Activated T-helper 2 cell treated with anti-CD3 and anti-CD28 coated beads, Interferon-gamma antibody, Interleukin-2, Interleukin-4, amounts not matched to agents 10 μg/mL and 5 μg/mL and 100 μg/mL, durations not matched to agents 14 hours and 24 hours and 36 hours (primary cell): ENCODE measurements around the gene DLEC1. TPM values are rescaled to one million over a fixed set of nuclear protein-coding genes. Genes with fewer than 3 reads are reported as not detected.
"Not testable (repeated sequence)": the region's sequence is repeated elsewhere in the genome, so short reads cannot be mapped to it uniquely, and the experiment has no call there.

Experiments used
- DNase-seq: peaks from one replicate; pipeline ENCODE4 v3.0.0; 2021; ENCODE audit warnings: low spot score
- H3K27ac Mint-ChIP-seq: one replicate; pipeline ENCODE4 v1.8.0; 2021; ENCODE audit warnings: mixed read lengths
- H3K27me3 Mint-ChIP-seq: one replicate; pipeline ENCODE4 v1.8.0; 2021; ENCODE audit warnings: low read depth, mixed read lengths
- H3K36me3 Mint-ChIP-seq: one replicate; pipeline ENCODE4 v1.8.0; 2021; ENCODE audit warnings: low read depth, mixed read lengths
- H3K4me1 Mint-ChIP-seq: one replicate; pipeline ENCODE4 v1.8.0; 2021; ENCODE audit warnings: low read depth, mixed read lengths
- H3K4me3 Mint-ChIP-seq: one replicate; pipeline ENCODE4 v1.8.0; 2021; ENCODE audit warnings: low read depth, mild to moderate bottlenecking, moderate library complexity, mixed read lengths
- H3K9me3 Mint-ChIP-seq: one replicate; pipeline ENCODE4 v1.8.0; 2021; ENCODE audit warnings: mixed read lengths
- intact Hi-C: fragments of 100-400 bp; cut with micrococcal nuclease; formaldehyde crosslinking; loops from one replicate; pipeline ENCODE4 v1.15.1; 2023
- total RNA-seq: library from RNA; stranded (reverse); gene quantifications from 2 replicates; pipeline ENCODE4 v1.2.3, GENCODE V29; 2022

DLEC1 gene
- total RNA-seq, 1 donor from 2014 or later: 0.16 TPM

GRCh38 chr3:38135621-38136277, 96.7 kb downstream of the DLEC1 start:
- peaks cover 50% of the 10 kb centered on the region for H3K36me3 Mint-ChIP-seq

GRCh38 chr3:38136393-38136776, 97.4 kb downstream of the DLEC1 start:
- Mint-ChIP-seq H3K9me3 (no peaks in the 10 kb centered on the region), H3K27me3 (no peaks in the 10 kb centered on the region), H3K4me3 (peak overlapping the region; percentile 85), H3K4me1 (peaks cover 52% of the 10 kb centered on the region), H3K36me3 (peaks cover 50% of the 10 kb centered on the region), H3K27ac (peak overlapping the region; percentile 80)
- no peak for DNase-seq
- intact Hi-C loops: loop anchor here (2.0 to 5.0 kb wide), 5 partner anchors 121 to 1144 kb away; partner anchors contain the start of genes EPM2AIP1, MLH1 and XYLB

More at GRCh38 chr3:38135621-38136277, 96.7 kb downstream of the DLEC1 start:
- Mint-ChIP-seq H3K4me1 (peaks cover 49% of the 10 kb centered on the region), H3K27ac (peak overlapping the region; percentile 80), H3K4me3 (peak overlapping the region; percentile 85)
- H3K9me3 Mint-ChIP-seq, H3K27me3 Mint-ChIP-seq: not testable (repeated sequence)
- intact Hi-C loops: loop anchor here (2.0 to 5.0 kb wide), 5 partner anchors 122 to 1143 kb away; partner anchors contain the start of genes EPM2AIP1, MLH1 and XYLB
- peak; percentile 33 for DNase-seq

GRCh38 chr3:38136777-38137614, 98.0 kb downstream of the DLEC1 start, which contains the start of gene ACAA1:
Gene ACAA1 (minus strand): TSS chr3:38137127. CDS start chr3:38137035, 92 bp downstream.
- Mint-ChIP-seq H3K4me3 (peak within 1 kb of the TSS; percentile 85), H3K9me3 (no peaks in the 10 kb centered on the region), H3K27me3 (no peaks in the 10 kb centered on the region), H3K27ac (peak within 1 kb of the TSS; percentile 98), H3K36me3 (peaks cover 50% of the 10 kb centered on the region), H3K4me1 (peaks cover 50% of the 10 kb centered on the region)
- peak; percentile 96 for DNase-seq
- intact Hi-C loops: loop anchor here (1.0 to 5.0 kb wide), 10 partner anchors 15 to 1145 kb away; partner anchors contain the start of genes EPM2AIP1, MLH1, OXSR1 and XYLB

GRCh38 chr3:38137615-38138348, 98.8 kb downstream of the DLEC1 start:
- intact Hi-C loops: loop anchor here (1.0 to 5.0 kb wide), 10 partner anchors 15 to 1145 kb away; partner anchors contain the start of genes EPM2AIP1, MLH1, OXSR1 and XYLB
- H3K27me3 Mint-ChIP-seq: no peaks in the 10 kb centered on the region
- H3K27ac Mint-ChIP-seq: peak overlapping the region; percentile 98
- peak overlapping the region; percentile 85 for H3K4me3 Mint-ChIP-seq
- peaks cover 46% of the 10 kb centered on the region for H3K4me1 Mint-ChIP-seq
- H3K9me3 Mint-ChIP-seq: no peaks in the 10 kb centered on the region
- H3K36me3 Mint-ChIP-seq: peaks cover 50% of the 10 kb centered on the region
- peak; percentile 26 for DNase-seq

- Mint-ChIP-seq H3K9me3 (no peaks in the 10 kb centered on the region), H3K4me3 (peak within 1 kb of the TSS; percentile 85), H3K27ac (peak within 1 kb of the TSS; percentile 98), H3K36me3 (peaks cover 43% of the 10 kb centered on the region), H3K27me3 (no peaks in the 10 kb centered on the region), H3K4me1 (peaks cover 44% of the 10 kb centered on the region)
- intact Hi-C loops: loop anchor here (5.0 kb wide), 3 partner anchors 119 to 1146 kb away; partner anchors contain the start of genes EPM2AIP1 and MLH1
- peak; percentile 83 for DNase-seq
These were observed 99.6 kb downstream of the DLEC1 start, which contains the start of gene MYD88 for GRCh38 chr3:38138349-38139190. Gene MYD88 (plus strand): TSS chr3:38138661. CDS start chr3:38138701, 40 bp downstream.

- Mint-ChIP-seq H3K4me1 (peaks cover 43% of the 10 kb centered on the region), H3K27ac (peak overlapping the region; percentile 98), H3K9me3 (no peaks in the 10 kb centered on the region), H3K4me3 (peak overlapping the region; percentile 85), H3K36me3 (peaks cover 38% of the 10 kb centered on the region), H3K27me3 (no peaks in the 10 kb centered on the region)
- intact Hi-C loops: loop anchor here (5.0 kb wide), 3 partner anchors 118 to 1147 kb away; partner anchors contain the start of genes EPM2AIP1 and MLH1
- no peak for DNase-seq
These were observed 100.2 kb downstream of the DLEC1 start for GRCh38 chr3:38139191-38139590.

- Mint-ChIP-seq H3K4me1 (peaks cover 40% of the 10 kb centered on the region), H3K27me3 (no peaks in the 10 kb centered on the region), H3K27ac (no peak overlapping the region), H3K9me3 (no peaks in the 10 kb centered on the region), H3K4me3 (peak overlapping the region; percentile 85), H3K36me3 (peaks cover 33% of the 10 kb centered on the region)
- DNase-seq: no peak
- intact Hi-C loops: loop anchor here (5.0 kb wide), 3 partner anchors 118 to 1147 kb away; partner anchors contain the start of genes EPM2AIP1 and MLH1
These were observed 100.6 kb downstream of the DLEC1 start for GRCh38 chr3:38139652-38140051.

GRCh38 chr3:38140326-38141172, 101.5 kb downstream of the DLEC1 start:
- intact Hi-C loops: no loop called here
- H3K36me3 Mint-ChIP-seq: peaks cover 27% of the 10 kb centered on the region
- H3K4me3 Mint-ChIP-seq: peak overlapping the region; percentile 85
- peaks cover 35% of the 10 kb centered on the region for H3K4me1 Mint-ChIP-seq
- H3K27me3 Mint-ChIP-seq: no peaks in the 10 kb centered on the region
- H3K9me3 Mint-ChIP-seq: peaks cover 4% of the 10 kb centered on the region
- DNase-seq: no peak
- no peak overlapping the region for H3K27ac Mint-ChIP-seq

- Mint-ChIP-seq H3K27ac (no peak overlapping the region), H3K36me3 (peaks cover 27% of the 10 kb centered on the region), H3K4me1 (peaks cover 28% of the 10 kb centered on the region), H3K27me3 (no peaks in the 10 kb centered on the region), H3K4me3 (no peak overlapping the region), H3K9me3 (peaks cover 9% of the 10 kb centered on the region)
- DNase-seq: no peak
- intact Hi-C loops: no loop called here
These were observed 102.4 kb downstream of the DLEC1 start for GRCh38 chr3:38141173-38141951.

- Mint-ChIP-seq H3K27ac (no peak overlapping the region), H3K27me3 (no peaks in the 10 kb centered on the region), H3K4me3 (no peak overlapping the region), H3K9me3 (peaks cover 14% of the 10 kb centered on the region), H3K4me1 (peaks cover 28% of the 10 kb centered on the region), H3K36me3 (peaks cover 30% of the 10 kb centered on the region)
- no peak for DNase-seq
- intact Hi-C loops: no loop called here
These were observed 102.9 kb downstream of the DLEC1 start for GRCh38 chr3:38141952-38142273.
